ENCODE data around the gene PKNOX1.

The PKNOX1 gene

DNA sequence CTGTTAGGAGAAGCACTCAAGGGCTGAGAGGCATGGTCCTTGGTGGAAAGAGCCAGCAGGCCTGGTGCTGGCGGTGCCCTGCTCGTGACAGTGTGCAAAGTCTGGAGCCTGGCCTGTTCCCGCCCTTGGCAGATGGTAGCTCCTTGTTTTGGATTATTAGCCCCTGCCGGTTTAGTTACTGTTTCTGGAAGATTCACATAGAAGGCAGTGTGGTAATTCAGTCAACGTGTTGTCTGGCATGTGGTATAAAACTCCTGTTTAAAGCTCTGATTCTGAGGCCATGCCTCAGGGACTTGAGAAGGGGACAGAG lies 6.8 kb downstream of the PKNOX1 start:
- TF ChIP-seq RARB (CRISPR knock-in tag; IDR thresholded peaks at IDR 0.05) (no peak), PPARA (CRISPR knock-in tag; IDR thresholded peaks at IDR 0.05; ENCODE audit: borderline replicate concordance) (no peak), ZNF8 (CRISPR knock-in tag; IDR thresholded peaks at IDR 0.05) (no peak), TSHZ2 (CRISPR knock-in tag; IDR thresholded peaks at IDR 0.05) (no peak), ISL1 (CRISPR knock-in tag; IDR thresholded peaks at IDR 0.05) (no peak), ZFP30 (CRISPR knock-in tag; IDR thresholded peaks at IDR 0.05) (no peak), PATZ1 (CRISPR knock-in tag; IDR thresholded peaks at IDR 0.05; ENCODE audit: borderline replicate concordance) (no peak), GLIS3 (CRISPR knock-in tag; IDR thresholded peaks at IDR 0.05) (no peak), ZNF70 (CRISPR knock-in tag; IDR thresholded peaks at IDR 0.05) (no peak), ZC3H10 (CRISPR knock-in tag; IDR thresholded peaks at IDR 0.05) (no peak), ZFP3 (CRISPR knock-in tag; IDR thresholded peaks at IDR 0.05) (no peak), ZNF565 (CRISPR knock-in tag; conservative IDR thresholded peaks at IDR 0.05; ENCODE audit: low read depth) (no peak), SNAI2 (CRISPR knock-in tag; IDR thresholded peaks at IDR 0.05) (no peak), CREB5 (CRISPR knock-in tag; IDR thresholded peaks at IDR 0.05; ENCODE audit: low read depth) (no peak), OSR1 (CRISPR knock-in tag; IDR thresholded peaks at IDR 0.05) (no peak), ESRRG (CRISPR knock-in tag; IDR thresholded peaks at IDR 0.05) (no peak), TCF4 (CRISPR knock-in tag; IDR thresholded peaks at IDR 0.05; ENCODE audit: borderline replicate concordance) (no peak), CSDC2 (CRISPR knock-in tag; IDR thresholded peaks at IDR 0.05) (no peak), BACH2 (CRISPR knock-in tag; IDR thresholded peaks at IDR 0.05; ENCODE audit: borderline replicate concordance) (no peak), CSRNP3 (CRISPR knock-in tag; IDR thresholded peaks at IDR 0.05) (no peak)
- no peak for ATAC-seq

- no peak for ATAC-seq
- TF ChIP-seq ZNF70 (CRISPR knock-in tag; IDR thresholded peaks at IDR 0.05): no peak
- no peak for TF ChIP-seq ZNF8 (CRISPR knock-in tag; IDR thresholded peaks at IDR 0.05)
- TF ChIP-seq ZC3H10 (CRISPR knock-in tag; IDR thresholded peaks at IDR 0.05): no peak
- TF ChIP-seq CSDC2 (CRISPR knock-in tag; IDR thresholded peaks at IDR 0.05): no peak
- TF ChIP-seq ISL1 (CRISPR knock-in tag; IDR thresholded peaks at IDR 0.05): no peak
- no peak for TF ChIP-seq PPARA (CRISPR knock-in tag; IDR thresholded peaks at IDR 0.05; ENCODE audit: borderline replicate concordance)
- TF ChIP-seq TCF4 (CRISPR knock-in tag; IDR thresholded peaks at IDR 0.05; ENCODE audit: borderline replicate concordance): no peak
- TF ChIP-seq ZFP30 (CRISPR knock-in tag; IDR thresholded peaks at IDR 0.05): no peak
- TF ChIP-seq GLIS3 (CRISPR knock-in tag; IDR thresholded peaks at IDR 0.05): no peak
- TF ChIP-seq, protein P1, sequence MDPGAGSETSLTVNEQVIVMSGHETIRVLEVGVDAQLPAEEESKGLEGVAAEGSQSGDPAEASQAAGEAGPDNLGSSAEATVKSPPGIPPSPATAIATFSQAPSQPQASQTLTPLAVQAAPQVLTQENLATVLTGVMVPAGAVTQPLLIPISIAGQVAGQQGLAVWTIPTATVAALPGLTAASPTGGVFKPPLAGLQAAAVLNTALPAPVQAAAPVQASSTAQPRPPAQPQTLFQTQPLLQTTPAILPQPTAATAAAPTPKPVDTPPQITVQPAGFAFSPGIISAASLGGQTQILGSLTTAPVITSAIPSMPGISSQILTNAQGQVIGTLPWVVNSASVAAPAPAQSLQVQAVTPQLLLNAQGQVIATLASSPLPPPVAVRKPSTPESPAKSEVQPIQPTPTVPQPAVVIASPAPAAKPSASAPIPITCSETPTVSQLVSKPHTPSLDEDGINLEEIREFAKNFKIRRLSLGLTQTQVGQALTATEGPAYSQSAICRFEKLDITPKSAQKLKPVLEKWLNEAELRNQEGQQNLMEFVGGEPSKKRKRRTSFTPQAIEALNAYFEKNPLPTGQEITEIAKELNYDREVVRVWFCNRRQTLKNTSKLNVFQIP (CRISPR knock-in tag; IDR thresholded peaks at IDR 0.05; ENCODE audit: borderline replicate concordance, low read depth): no peak
- TF ChIP-seq OSR1 (CRISPR knock-in tag; IDR thresholded peaks at IDR 0.05): no peak
- no peak for TF ChIP-seq TSHZ2 (CRISPR knock-in tag; IDR thresholded peaks at IDR 0.05)
- TF ChIP-seq ZNF565 (CRISPR knock-in tag; conservative IDR thresholded peaks at IDR 0.05; ENCODE audit: low read depth): no peak
- no peak for TF ChIP-seq CSRNP3 (CRISPR knock-in tag; IDR thresholded peaks at IDR 0.05)
- no peak for TF ChIP-seq CREB5 (CRISPR knock-in tag; IDR thresholded peaks at IDR 0.05; ENCODE audit: low read depth)
- no peak for TF ChIP-seq TOX (CRISPR knock-in tag; IDR thresholded peaks at IDR 0.05; ENCODE audit: borderline replicate concordance)
- no peak for TF ChIP-seq BACH2 (CRISPR knock-in tag; IDR thresholded peaks at IDR 0.05; ENCODE audit: borderline replicate concordance)
- TF ChIP-seq ZFP3 (CRISPR knock-in tag; IDR thresholded peaks at IDR 0.05): no peak
- no peak for TF ChIP-seq RARB (CRISPR knock-in tag; IDR thresholded peaks at IDR 0.05)
Observed at GRCh38 chr21:42981862-42982261, 7.5 kb downstream of the PKNOX1 start.
